Skeletal muscle tissue (tissue), 4 donors: ENCODE data around the gene LIN37. TPM values are rescaled to one million over a fixed set of nuclear protein-coding genes. Genes with fewer than 3 reads are reported as not detected.
"Not testable (repeated sequence)": the region's sequence is repeated elsewhere in the genome, so short reads cannot be mapped to it uniquely, and the experiment has no call there.

ENCODE experiments used
- H3K27ac ChIP-seq: one replicate; pipeline ENCODE4 v1.7.0; 2013; ENCODE audit warnings: mild to moderate bottlenecking, low read depth, low read length, inconsistent platforms
- H3K27me3 ChIP-seq, 3 donors: one replicate each; pipeline ENCODE4 v1.7.0; 2013; ENCODE audit warnings: low read length in 3 of 3; ENCODE audit not compliant: control insufficient read depth in 3 of 3, insufficient read depth in 3 of 3
- H3K36me3 ChIP-seq, 3 donors: one replicate each; pipeline ENCODE4 v1.7.0; 2013; ENCODE audit warnings: low read length in 3 of 3; ENCODE audit not compliant: control insufficient read depth in 3 of 3, insufficient read depth in 3 of 3
- H3K4me1 ChIP-seq, 3 donors: one replicate each; pipeline ENCODE4 v1.7.0; 2013; ENCODE audit warnings: low read length in 3 of 3, mild to moderate bottlenecking in 3 of 3; ENCODE audit not compliant: control insufficient read depth in 3 of 3, insufficient read depth in 3 of 3
- H3K4me3 ChIP-seq, 3 donors: one replicate each; pipeline ENCODE4 v1.7.0; 2013; ENCODE audit warnings: low read length in 3 of 3
- H3K9ac ChIP-seq, 3 donors: one replicate each; pipeline ENCODE4 v1.7.0; 2013; ENCODE audit warnings: low read length in 3 of 3, mild to moderate bottlenecking in 3 of 3, moderate library complexity in 2 of 3, low read depth in 1 of 3
- H3K9me3 ChIP-seq, 3 donors: one replicate each; pipeline ENCODE4 v1.7.0; 2013; ENCODE audit warnings: low read length in 3 of 3; ENCODE audit not compliant: control insufficient read depth in 3 of 3
- total RNA-seq: library from RNA; depleted of rRNA; stranded (reverse); fragments of >200 nt; gene quantifications from one replicate; pipeline ENCODE4 v1.2.3, GENCODE V29; 2014
- donor health status: Osteomylitis.

Gene LIN37
- total RNA-seq, 1 donor from 2014 or later: 3.1 TPM

- peak overlapping the region in 2 of 3 donors; percentile 88 to 91 for H3K9ac ChIP-seq
- H3K27ac ChIP-seq: no peak overlapping the region
- peaks cover 35 to 41% (median 37%) of the 10 kb centered on the region in 3 donors for H3K36me3 ChIP-seq
- H3K9me3 ChIP-seq: no peaks in the 10 kb centered on the region
- H3K4me3 ChIP-seq: peak overlapping the region in 2 of 3 donors; percentile 79 to 90
- peaks cover 26 to 39% (median 26%) of the 10 kb centered on the region in 3 donors for H3K4me1 ChIP-seq
- no peaks in the 10 kb centered on the region for H3K27me3 ChIP-seq
Measured at GRCh38 chr19:35719402-35720162, 28.8 kb upstream of the LIN37 start.

- Histone ChIP-seq H3K4me1 (peaks cover 26 to 33% (median 26%) of the 10 kb centered on the region in 3 donors), H3K9ac (no peak overlapping the region), H3K27me3 (no peaks in the 10 kb centered on the region), H3K4me3 (no peak overlapping the region), H3K36me3 (peaks cover 41 to 47% (median 42%) of the 10 kb centered on the region in 3 donors), H3K27ac (no peak overlapping the region), H3K9me3 (no peaks in the 10 kb centered on the region)
Measured at GRCh38 chr19:35720163-35720524, 28.2 kb upstream of the LIN37 start.

DNA sequence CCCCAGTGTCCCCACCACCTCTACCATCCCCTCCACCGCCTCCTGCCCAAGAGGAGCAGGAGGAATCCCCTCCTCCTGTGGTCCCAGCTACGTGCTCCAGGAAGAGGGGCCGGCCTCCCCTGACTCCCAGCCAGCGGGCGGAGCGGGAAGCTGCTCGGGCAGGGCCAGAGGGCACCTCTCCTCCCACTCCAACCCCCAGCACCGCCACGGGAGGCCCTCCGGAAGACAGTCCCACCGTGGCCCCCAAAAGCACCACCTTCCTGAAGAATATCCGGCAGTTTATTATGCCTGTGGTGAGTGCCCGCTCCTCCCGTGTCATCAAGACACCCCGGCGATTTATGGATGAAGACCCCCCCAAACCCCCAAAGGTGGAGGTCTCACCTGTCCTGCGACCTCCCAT, 27.7 kb upstream of the LIN37 start:
- Histone ChIP-seq H3K9me3 (no peaks in the 10 kb centered on the region), H3K9ac (no peak overlapping the region), H3K27me3 (no peaks in the 10 kb centered on the region), H3K4me3 (no peak overlapping the region), H3K36me3 (peaks cover 46 to 52% (median 47%) of the 10 kb centered on the region in 3 donors), H3K27ac (no peak overlapping the region), H3K4me1 (peaks cover 22 to 28% (median 22%) of the 10 kb centered on the region in 3 donors)

- no peak overlapping the region for H3K4me3 ChIP-seq
- peaks cover 14 to 21% (median 15%) of the 10 kb centered on the region in 3 donors for H3K4me1 ChIP-seq
- H3K9me3 ChIP-seq: no peaks in the 10 kb centered on the region
- no peak overlapping the region for H3K9ac ChIP-seq
- H3K27me3 ChIP-seq: no peaks in the 10 kb centered on the region
- no peak overlapping the region for H3K27ac ChIP-seq
- peaks cover 53 to 59% (median 55%) of the 10 kb centered on the region in 3 donors for H3K36me3 ChIP-seq
Measured at GRCh38 chr19:35721374-35721773, 27.0 kb upstream of the LIN37 start.

DNA sequence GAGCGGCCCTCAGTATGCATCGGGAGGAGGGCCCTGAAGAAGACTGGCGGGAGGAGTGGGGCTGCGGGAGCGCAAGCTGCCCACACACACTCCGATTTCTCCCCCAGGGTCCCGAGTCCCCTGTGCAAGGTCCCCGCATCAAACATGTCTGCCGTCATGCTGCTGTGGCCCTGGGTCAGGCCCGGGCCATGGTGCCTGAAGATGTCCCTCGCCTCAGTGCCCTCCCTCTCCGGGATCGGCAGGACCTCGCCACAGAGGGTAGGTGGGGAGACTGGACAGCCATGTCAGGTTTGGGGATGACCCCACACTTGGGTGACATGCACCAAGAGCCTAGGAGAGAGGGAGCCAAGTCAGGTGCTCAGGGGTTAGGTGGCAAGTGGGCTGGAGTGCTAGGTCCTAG, 25.9 kb upstream of the LIN37 start:
- no peaks in the 10 kb centered on the region for H3K27me3 ChIP-seq
- H3K9ac ChIP-seq: no peak overlapping the region
- peaks cover 63 to 67% (median 64%) of the 10 kb centered on the region in 3 donors for H3K36me3 ChIP-seq
- no peak overlapping the region for H3K4me3 ChIP-seq
- peaks cover 13 to 18% (median 13%) of the 10 kb centered on the region in 3 donors for H3K4me1 ChIP-seq
- no peak overlapping the region for H3K27ac ChIP-seq
- H3K9me3 ChIP-seq: no peaks in the 10 kb centered on the region

GRCh38 chr19:35722897-35723296, 25.5 kb upstream of the LIN37 start:
- H3K4me1 ChIP-seq: peaks cover 13 to 18% (median 13%) of the 10 kb centered on the region in 3 donors
- no peak overlapping the region for H3K4me3 ChIP-seq
- H3K27me3 ChIP-seq: no peaks in the 10 kb centered on the region
- no peak overlapping the region for H3K9ac ChIP-seq
- H3K27ac ChIP-seq: no peak overlapping the region
- H3K36me3 ChIP-seq: peaks cover 67 to 72% (median 69%) of the 10 kb centered on the region in 3 donors
- no peaks in the 10 kb centered on the region for H3K9me3 ChIP-seq

DNA sequence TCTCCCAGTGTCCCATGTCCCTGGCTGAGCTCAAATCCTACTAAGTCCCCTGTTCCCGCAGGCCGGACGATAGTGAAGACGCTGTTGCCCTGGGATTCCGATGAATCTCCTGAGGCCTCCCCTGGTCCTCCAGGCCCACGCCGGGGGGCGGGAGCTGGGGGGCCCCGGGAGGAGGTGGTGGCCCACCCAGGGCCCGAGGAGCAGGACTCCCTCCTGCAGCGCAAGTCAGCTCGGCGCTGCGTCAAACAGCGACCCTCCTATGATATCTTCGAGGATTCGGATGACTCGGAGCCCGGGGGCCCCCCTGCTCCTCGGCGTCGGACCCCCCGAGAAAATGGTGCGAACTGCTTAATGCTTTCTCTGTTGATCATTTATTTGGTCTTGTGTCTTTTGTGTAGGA, 24.7 kb upstream of the LIN37 start:
- Histone ChIP-seq H3K4me1 (peaks cover 10 to 14% (median 10%) of the 10 kb centered on the region in 3 donors), H3K9me3 (no peaks in the 10 kb centered on the region), H3K27ac (no peak overlapping the region), H3K36me3 (peaks cover 75 to 79% (median 76%) of the 10 kb centered on the region in 3 donors), H3K9ac (no peak overlapping the region), H3K4me3 (no peak overlapping the region), H3K27me3 (no peaks in the 10 kb centered on the region)

- peaks cover 80 to 84% (median 81%) of the 10 kb centered on the region in 3 donors for H3K36me3 ChIP-seq
- H3K9me3 ChIP-seq, H3K27me3 ChIP-seq, H3K4me3 ChIP-seq, H3K9ac ChIP-seq, H3K4me1 ChIP-seq, H3K27ac ChIP-seq: not testable (repeated sequence)
Measured at GRCh38 chr19:35724132-35724531, 24.2 kb upstream of the LIN37 start.

DNA sequence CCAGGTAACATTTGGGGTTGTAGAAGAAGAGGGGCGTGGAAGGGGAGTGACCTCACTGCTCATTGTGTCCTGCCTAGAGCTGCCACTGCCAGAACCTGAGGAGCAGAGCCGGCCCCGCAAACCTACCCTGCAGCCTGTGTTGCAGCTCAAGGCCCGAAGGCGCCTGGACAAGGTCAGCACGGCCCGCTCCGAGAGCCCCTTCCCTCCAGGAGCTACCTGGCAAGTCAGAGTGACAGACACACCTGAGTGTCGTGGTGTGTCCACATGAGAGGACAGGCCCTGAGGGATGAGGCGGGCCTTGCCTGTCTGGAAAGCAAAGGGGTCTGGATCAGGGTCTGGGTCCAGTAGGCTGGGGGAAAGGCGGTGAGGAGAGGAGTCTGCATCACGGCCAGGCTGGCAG, 23.8 kb upstream of the LIN37 start:
- Histone ChIP-seq H3K9ac (no peak overlapping the region), H3K27me3 (no peaks in the 10 kb centered on the region), H3K9me3 (no peaks in the 10 kb centered on the region), H3K4me1 (peaks cover 1 to 5% (median 2%) of the 10 kb centered on the region in 3 donors), H3K4me3 (no peak overlapping the region), H3K27ac (no peak overlapping the region), H3K36me3 (peaks cover 84 to 86% (median 85%) of the 10 kb centered on the region in 3 donors)

DNA sequence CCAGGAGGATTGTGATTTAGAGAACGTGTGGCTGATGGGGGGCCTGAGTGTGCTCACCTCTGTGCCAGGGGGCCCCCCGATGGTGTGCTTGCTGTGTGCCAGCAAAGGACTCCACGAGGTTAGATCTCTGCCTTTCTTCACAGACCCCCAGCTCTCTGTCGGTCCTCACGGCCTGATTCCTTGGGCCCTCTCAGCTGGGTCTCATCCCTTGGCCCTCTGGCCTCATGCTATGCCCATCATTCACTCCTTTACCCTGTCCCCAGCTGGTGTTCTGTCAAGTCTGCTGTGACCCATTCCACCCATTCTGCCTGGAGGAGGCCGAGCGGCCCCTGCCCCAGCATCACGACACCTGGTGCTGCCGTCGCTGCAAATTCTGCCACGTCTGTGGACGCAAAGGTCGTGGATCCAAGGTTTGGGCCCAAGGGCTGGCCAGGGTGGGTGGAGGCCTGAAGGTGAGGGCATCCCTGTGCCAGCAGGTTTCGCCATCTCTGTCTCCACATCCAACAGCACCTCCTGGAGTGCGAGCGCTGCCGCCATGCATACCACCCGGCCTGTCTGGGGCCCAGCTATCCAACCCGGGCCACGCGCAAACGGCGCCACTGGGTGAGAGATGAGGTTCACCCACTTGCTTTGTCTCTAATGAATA, 23.0 kb upstream of the LIN37 start:
- H3K36me3 ChIP-seq: peaks cover 86 to 88% (median 88%) of the 10 kb centered on the region in 3 donors
- peaks cover 0 to 5% (median 0%) of the 10 kb centered on the region in 3 donors for H3K4me1 ChIP-seq

More for the DNA sequence above, 23.0 kb upstream of the LIN37 start:
- no peak overlapping the region for H3K27ac ChIP-seq
- H3K4me3 ChIP-seq: no peak overlapping the region
- H3K9me3 ChIP-seq: no peaks in the 10 kb centered on the region
- H3K9ac ChIP-seq: no peak overlapping the region
- no peaks in the 10 kb centered on the region for H3K27me3 ChIP-seq
